ENCODE data around the gene CDC42BPA.

The CDC42BPA gene

DNA sequence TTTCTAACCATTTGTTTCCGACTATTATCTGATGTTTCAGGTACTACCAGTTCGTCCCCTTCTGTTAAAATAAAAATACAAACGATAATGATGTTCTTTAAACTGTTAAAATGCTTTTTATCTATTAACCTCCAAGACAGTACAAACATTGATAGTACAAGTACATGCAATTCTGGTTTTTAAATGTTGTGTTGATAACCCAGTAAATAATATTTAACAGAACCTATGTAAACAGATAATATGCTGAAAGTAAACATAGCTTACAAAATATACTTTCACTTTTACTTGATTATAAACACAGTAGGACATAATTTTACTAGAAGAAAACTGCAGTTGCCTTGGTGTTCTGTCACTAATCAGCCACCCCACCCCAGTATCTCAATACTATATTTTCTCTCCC is 301.3 kb downstream of the CDC42BPA start:
- H3K27ac ChIP-seq, result no peak overlapping the region
- no peaks in the 10 kb centered on the region for H3K9me3 ChIP-seq
- no peaks in the 10 kb centered on the region for H3K27me3 ChIP-seq
- H3K4me3 ChIP-seq (ENCODE audit: low read depth in 1 of 2, low read length in 1 of 2), result no peak overlapping the region
- H3K4me1 ChIP-seq (ENCODE audit: control insufficient read depth in 1 of 2, insufficient read depth in 1 of 2, low read depth in 1 of 2, low read length in 1 of 2), result no peaks in the 10 kb centered on the region
- no peaks in the 10 kb centered on the region for H3K36me3 ChIP-seq
- TF ChIP-seq, protein P1, sequence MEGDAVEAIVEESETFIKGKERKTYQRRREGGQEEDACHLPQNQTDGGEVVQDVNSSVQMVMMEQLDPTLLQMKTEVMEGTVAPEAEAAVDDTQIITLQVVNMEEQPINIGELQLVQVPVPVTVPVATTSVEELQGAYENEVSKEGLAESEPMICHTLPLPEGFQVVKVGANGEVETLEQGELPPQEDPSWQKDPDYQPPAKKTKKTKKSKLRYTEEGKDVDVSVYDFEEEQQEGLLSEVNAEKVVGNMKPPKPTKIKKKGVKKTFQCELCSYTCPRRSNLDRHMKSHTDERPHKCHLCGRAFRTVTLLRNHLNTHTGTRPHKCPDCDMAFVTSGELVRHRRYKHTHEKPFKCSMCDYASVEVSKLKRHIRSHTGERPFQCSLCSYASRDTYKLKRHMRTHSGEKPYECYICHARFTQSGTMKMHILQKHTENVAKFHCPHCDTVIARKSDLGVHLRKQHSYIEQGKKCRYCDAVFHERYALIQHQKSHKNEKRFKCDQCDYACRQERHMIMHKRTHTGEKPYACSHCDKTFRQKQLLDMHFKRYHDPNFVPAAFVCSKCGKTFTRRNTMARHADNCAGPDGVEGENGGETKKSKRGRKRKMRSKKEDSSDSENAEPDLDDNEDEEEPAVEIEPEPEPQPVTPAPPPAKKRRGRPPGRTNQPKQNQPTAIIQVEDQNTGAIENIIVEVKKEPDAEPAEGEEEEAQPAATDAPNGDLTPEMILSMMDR (IDR thresholded peaks at IDR 0.05), result no peak

DNA sequence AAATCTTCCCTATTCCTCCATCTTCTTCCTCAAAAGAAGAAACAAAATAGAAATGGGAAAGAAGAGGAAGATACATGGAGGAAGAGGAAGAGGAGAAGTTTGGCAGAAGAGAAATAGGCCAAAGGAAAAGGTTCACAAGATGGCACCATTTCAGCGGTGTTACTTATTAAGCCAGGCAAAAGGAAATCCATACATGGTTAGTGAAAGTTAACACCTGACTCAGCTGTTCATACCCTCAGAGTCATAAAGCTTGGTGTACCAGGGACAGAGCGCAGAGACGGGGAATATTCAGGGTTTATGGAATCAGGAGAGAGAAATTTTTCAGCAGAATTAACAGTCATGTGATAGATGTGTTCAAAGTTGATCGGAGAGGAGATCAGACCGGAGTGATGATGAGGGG is 307.6 kb downstream of the CDC42BPA start:
- no peaks in the 10 kb centered on the region for H3K9me3 ChIP-seq
- H3K4me3 ChIP-seq (ENCODE audit: low read depth in 1 of 2, low read length in 1 of 2), result no peak overlapping the region
- no peaks in the 10 kb centered on the region for H3K4me1 ChIP-seq (ENCODE audit: control insufficient read depth in 1 of 2, insufficient read depth in 1 of 2, low read depth in 1 of 2, low read length in 1 of 2)
- no peaks in the 10 kb centered on the region for H3K27me3 ChIP-seq
- TF ChIP-seq, protein P1 (IDR thresholded peaks at IDR 0.05), result no peak
- H3K36me3 ChIP-seq, result no peaks in the 10 kb centered on the region
- H3K27ac ChIP-seq, result no peak overlapping the region

DNA sequence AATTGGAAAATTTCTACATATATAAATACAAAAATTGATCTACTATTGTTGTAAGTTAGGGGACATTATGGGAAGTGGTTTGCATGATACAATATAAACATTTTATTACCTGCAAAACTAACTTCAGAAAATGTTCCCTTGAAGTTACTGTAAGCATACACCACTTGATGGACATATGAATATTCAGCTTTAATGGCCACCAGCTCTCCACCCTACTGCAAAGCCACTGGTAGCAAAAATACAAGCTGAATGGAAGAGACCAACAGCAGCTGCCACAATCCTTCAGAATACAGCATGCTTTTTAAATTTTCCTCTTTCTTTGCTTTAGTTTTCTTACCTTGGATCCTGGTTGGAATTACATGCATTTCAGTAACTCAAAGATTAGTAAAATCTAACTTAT is 308.4 kb downstream of the CDC42BPA start:
- H3K4me3 ChIP-seq (ENCODE audit: low read depth in 1 of 2, low read length in 1 of 2), result no peak overlapping the region
- H3K36me3 ChIP-seq, result no peaks in the 10 kb centered on the region
- TF ChIP-seq, protein P1 (IDR thresholded peaks at IDR 0.05), result no peak
- no peaks in the 10 kb centered on the region for H3K4me1 ChIP-seq (ENCODE audit: control insufficient read depth in 1 of 2, insufficient read depth in 1 of 2, low read depth in 1 of 2, low read length in 1 of 2)
- no peaks in the 10 kb centered on the region for H3K9me3 ChIP-seq
- no peak overlapping the region for H3K27ac ChIP-seq
- H3K27me3 ChIP-seq, result no peaks in the 10 kb centered on the region

DNA sequence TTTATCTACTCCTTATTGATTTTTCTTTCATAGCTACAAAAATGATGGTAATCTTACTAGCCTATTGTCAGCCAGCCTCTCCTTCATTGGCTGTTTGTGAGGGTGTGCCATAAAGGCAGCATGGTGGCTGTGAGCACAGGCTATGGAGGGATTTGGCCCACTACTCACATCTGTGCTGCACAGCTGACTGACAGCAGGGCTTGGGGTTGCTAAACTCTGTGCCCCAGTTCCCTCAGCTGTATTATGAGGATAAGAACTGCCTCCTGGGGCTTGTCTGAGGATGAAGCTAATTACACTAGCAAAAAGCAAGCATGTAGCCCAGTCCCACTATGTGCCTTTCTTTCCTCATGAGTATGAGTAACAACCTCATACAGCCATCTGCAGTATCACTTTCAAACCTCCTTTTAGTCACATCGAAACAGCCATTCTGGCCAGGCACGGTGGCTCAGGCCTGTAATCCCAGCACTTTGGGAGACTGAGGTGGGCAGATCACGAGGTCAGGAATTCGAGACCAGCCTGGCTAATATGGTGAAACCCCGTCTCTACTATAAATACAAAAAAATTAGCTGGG is 312.0 kb downstream of the CDC42BPA start:
- no peak overlapping the region for H3K4me3 ChIP-seq (ENCODE audit: low read depth in 1 of 2, low read length in 1 of 2)
- no peaks in the 10 kb centered on the region for H3K9me3 ChIP-seq
- TF ChIP-seq, protein P1 (IDR thresholded peaks at IDR 0.05), result no peak
- H3K27me3 ChIP-seq, result no peaks in the 10 kb centered on the region
- no peak overlapping the region for H3K27ac ChIP-seq
- H3K4me1 ChIP-seq (ENCODE audit: control insufficient read depth in 1 of 2, insufficient read depth in 1 of 2, low read depth in 1 of 2, low read length in 1 of 2), result no peaks in the 10 kb centered on the region
- no peaks in the 10 kb centered on the region for H3K36me3 ChIP-seq

DNA sequence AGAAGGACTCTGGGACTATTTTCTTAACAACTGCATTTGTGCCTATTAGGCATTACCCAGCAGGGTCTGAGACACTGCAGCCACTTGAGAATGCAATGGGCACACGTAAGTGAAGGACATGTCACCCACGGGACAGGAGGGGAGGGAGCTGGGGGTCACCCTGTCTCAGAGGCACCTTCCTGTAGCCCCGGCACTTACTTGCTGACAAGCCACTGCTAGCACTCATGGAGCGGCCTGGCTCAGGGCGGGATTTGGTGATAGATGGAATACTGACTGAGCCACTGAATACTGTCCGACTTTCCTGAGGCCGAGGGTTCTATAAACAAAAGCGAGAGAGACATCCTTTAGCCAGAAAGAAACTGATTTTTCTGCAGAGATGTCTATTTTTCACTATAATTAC is 313.5 kb downstream of the CDC42BPA start:
- H3K4me3 ChIP-seq (ENCODE audit: low read depth in 1 of 2, low read length in 1 of 2), result no peak overlapping the region
- no peaks in the 10 kb centered on the region for H3K36me3 ChIP-seq
- H3K27ac ChIP-seq, result no peak overlapping the region
- no peaks in the 10 kb centered on the region for H3K9me3 ChIP-seq
- TF ChIP-seq, protein P1 (IDR thresholded peaks at IDR 0.05), result no peak
- no peaks in the 10 kb centered on the region for H3K4me1 ChIP-seq (ENCODE audit: control insufficient read depth in 1 of 2, insufficient read depth in 1 of 2, low read depth in 1 of 2, low read length in 1 of 2)
- no peaks in the 10 kb centered on the region for H3K27me3 ChIP-seq

DNA sequence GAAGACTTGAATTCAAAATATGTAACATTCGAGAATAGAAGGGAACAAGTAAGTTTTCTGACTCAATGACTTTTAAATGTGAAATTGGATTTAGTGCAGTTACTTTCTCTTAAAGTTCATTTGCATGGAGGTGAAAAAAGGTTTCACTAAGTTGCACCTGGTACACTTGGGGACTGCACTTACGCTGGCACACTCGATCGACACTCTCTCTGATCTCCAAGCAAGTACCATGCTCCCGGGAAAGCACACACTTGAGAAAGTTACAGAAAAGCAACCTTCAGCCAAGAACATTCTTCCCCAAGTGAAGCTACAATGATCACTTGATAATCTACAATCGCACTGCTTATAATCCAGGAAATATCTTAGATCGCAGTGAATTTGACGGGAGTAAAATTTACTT is 315.1 kb downstream of the CDC42BPA start:
- H3K27ac ChIP-seq, result no peak overlapping the region
- TF ChIP-seq, protein P1 (IDR thresholded peaks at IDR 0.05), result no peak
- H3K9me3 ChIP-seq, result no peaks in the 10 kb centered on the region
- no peak overlapping the region for H3K4me3 ChIP-seq (ENCODE audit: low read depth in 1 of 2, low read length in 1 of 2)
- no peaks in the 10 kb centered on the region for H3K27me3 ChIP-seq
- no peaks in the 10 kb centered on the region for H3K4me1 ChIP-seq (ENCODE audit: control insufficient read depth in 1 of 2, insufficient read depth in 1 of 2, low read depth in 1 of 2, low read length in 1 of 2)
- H3K36me3 ChIP-seq, result no peaks in the 10 kb centered on the region
